ENCODE results near the gene MAP4K4. TPM values are rescaled to one million over a fixed set of nuclear protein-coding genes. Genes with fewer than 3 reads are reported as not detected.

MAP4K4 gene
- total and polyA plus RNA-seq, 2 experiments from 2014 or later, result 59.1 to 84.4 TPM

DNA sequence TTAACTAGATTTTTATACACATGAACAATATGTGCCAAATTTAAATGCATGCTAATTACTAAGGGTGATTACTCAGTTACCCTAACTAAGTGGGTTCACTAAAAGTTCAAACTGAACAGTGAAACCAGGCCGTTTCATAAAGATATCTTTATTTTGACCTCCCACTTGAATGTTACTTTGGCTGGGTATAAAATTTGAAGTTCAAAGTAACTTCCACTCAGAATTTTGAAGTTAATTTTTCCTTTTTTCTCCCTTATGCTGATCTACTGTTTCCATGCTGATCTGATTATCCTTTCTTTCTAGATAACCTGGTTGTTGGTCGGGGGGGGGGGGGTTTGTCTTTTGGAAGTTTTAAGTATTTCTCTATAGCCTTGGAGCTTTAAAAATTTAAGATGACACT, 25.5 kb upstream of the MAP4K4 start:
- Histone ChIP-seq H3K9me2 (replicated peaks; ENCODE audit: insufficient read depth) (no peaks in the 10 kb centered on the region), H3K9me3 (ENCODE audit: low read depth) (peaks cover 11% of the 10 kb centered on the region), H3K4me3 (no peak overlapping the region), H3K79me2 (no peaks in the 10 kb centered on the region), H3K4me1 (ENCODE audit: insufficient read depth) (no peaks in the 10 kb centered on the region), H3K4me2 (no peak overlapping the region), H2AFZ (no peak overlapping the region), H3K36me3 (replicated peaks; ENCODE audit: insufficient read depth, low read depth) (no peaks in the 10 kb centered on the region), H3K27ac (no peak overlapping the region), H3K27me3 (no peaks in the 10 kb centered on the region), H4K20me1 (ENCODE audit: insufficient read depth, poor library complexity, severe bottlenecking) (no peaks in the 10 kb centered on the region)
- no peak for DNase-seq (ENCODE audit: low spot score)
- TF ChIP-seq EZH2 (IDR thresholded peaks at IDR 0.05; ENCODE audit: borderline replicate concordance) (no peak), EZH2phosphoT487 (IDR thresholded peaks at IDR 0.05; ENCODE audit: low read depth, severe bottlenecking, unreplicated experiment) (no peak)
- TF ChIP-seq, protein P1, sequence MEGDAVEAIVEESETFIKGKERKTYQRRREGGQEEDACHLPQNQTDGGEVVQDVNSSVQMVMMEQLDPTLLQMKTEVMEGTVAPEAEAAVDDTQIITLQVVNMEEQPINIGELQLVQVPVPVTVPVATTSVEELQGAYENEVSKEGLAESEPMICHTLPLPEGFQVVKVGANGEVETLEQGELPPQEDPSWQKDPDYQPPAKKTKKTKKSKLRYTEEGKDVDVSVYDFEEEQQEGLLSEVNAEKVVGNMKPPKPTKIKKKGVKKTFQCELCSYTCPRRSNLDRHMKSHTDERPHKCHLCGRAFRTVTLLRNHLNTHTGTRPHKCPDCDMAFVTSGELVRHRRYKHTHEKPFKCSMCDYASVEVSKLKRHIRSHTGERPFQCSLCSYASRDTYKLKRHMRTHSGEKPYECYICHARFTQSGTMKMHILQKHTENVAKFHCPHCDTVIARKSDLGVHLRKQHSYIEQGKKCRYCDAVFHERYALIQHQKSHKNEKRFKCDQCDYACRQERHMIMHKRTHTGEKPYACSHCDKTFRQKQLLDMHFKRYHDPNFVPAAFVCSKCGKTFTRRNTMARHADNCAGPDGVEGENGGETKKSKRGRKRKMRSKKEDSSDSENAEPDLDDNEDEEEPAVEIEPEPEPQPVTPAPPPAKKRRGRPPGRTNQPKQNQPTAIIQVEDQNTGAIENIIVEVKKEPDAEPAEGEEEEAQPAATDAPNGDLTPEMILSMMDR (IDR thresholded peaks at IDR 0.05; ENCODE audit: poor library complexity), result no peak
- WGBS (ENCODE audit: low lambda C conversion rate, missing lambda C conversion rate), result 56% methylated on average over 2 of the region's 2 CpGs

DNA sequence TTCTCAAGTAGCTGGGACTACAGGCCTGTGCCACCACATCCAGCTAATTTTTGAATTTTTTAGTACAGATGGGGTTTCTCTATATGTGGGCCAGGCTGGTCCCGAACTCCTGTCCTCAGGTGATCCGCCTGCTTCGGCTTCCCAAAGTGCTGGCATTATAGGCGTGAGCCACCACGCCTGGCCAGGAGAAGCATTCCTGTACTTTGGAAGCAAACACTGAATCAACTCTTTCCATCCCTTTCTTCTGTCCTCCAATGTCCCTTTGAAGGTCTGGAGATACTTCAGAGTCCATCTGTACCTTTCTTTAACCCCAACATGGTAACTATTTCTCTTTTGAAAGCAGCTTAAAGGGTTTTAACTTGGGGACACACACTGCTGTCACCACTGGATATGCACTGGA, 23.6 kb upstream of the MAP4K4 start:
- Histone ChIP-seq H3K9me3 (ENCODE audit: low read depth) (peaks cover 11% of the 10 kb centered on the region), H3K79me2 (no peaks in the 10 kb centered on the region), H3K27me3 (no peaks in the 10 kb centered on the region), H3K36me3 (replicated peaks; ENCODE audit: insufficient read depth, low read depth) (no peaks in the 10 kb centered on the region), H4K20me1 (ENCODE audit: insufficient read depth, poor library complexity, severe bottlenecking) (no peaks in the 10 kb centered on the region), H3K27ac (no peak overlapping the region), H3K9me2 (replicated peaks; ENCODE audit: insufficient read depth) (no peaks in the 10 kb centered on the region), H2AFZ (no peak overlapping the region), H3K4me1 (ENCODE audit: insufficient read depth) (no peaks in the 10 kb centered on the region), H3K4me2 (no peak overlapping the region), H3K4me3 (no peak overlapping the region)
- WGBS (ENCODE audit: low lambda C conversion rate, missing lambda C conversion rate), result 96% methylated on average over 5 of the region's 5 CpGs
- no peak for DNase-seq (ENCODE audit: low spot score)
- TF ChIP-seq, protein P1 (IDR thresholded peaks at IDR 0.05; ENCODE audit: poor library complexity), result no peak
- TF ChIP-seq EZH2 (IDR thresholded peaks at IDR 0.05; ENCODE audit: borderline replicate concordance) (no peak), EZH2phosphoT487 (IDR thresholded peaks at IDR 0.05; ENCODE audit: low read depth, severe bottlenecking, unreplicated experiment) (no peak)

DNA sequence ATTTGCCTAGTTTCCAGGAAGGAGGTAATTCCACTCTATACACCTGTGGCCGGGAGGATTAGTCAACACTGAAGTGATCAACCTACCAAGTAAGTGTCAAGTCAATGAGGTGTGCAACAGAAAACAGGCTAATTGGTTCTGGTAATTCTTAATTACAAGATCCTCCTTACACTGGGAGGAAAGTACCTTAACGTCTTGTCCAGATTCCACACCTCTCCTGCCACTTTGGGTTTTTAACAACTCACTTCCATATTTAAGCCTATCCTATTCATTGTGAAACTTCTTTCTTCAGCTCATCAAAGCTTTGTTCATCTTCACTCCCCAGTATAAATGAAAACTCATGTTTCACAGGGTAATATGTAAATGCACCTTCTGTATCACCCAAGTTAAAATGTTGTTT, 22.0 kb upstream of the MAP4K4 start:
- Histone ChIP-seq H3K9me2 (replicated peaks; ENCODE audit: insufficient read depth) (no peaks in the 10 kb centered on the region), H2AFZ (no peak overlapping the region), H3K9me3 (ENCODE audit: low read depth) (peaks cover 11% of the 10 kb centered on the region), H3K27ac (no peak overlapping the region), H3K36me3 (replicated peaks; ENCODE audit: insufficient read depth, low read depth) (no peaks in the 10 kb centered on the region), H3K79me2 (no peaks in the 10 kb centered on the region), H3K4me2 (no peak overlapping the region), H3K4me1 (ENCODE audit: insufficient read depth) (no peaks in the 10 kb centered on the region), H3K4me3 (no peak overlapping the region), H4K20me1 (ENCODE audit: insufficient read depth, poor library complexity, severe bottlenecking) (no peaks in the 10 kb centered on the region), H3K27me3 (no peaks in the 10 kb centered on the region)
- 90% methylated on average over 2 of the region's 2 CpGs for WGBS (ENCODE audit: low lambda C conversion rate, missing lambda C conversion rate)
- TF ChIP-seq, protein P1 (IDR thresholded peaks at IDR 0.05; ENCODE audit: poor library complexity), result no peak
- no peak for TF ChIP-seq EZH2 (IDR thresholded peaks at IDR 0.05; ENCODE audit: borderline replicate concordance)
- TF ChIP-seq EZH2phosphoT487 (IDR thresholded peaks at IDR 0.05; ENCODE audit: low read depth, severe bottlenecking, unreplicated experiment), result no peak
- DNase-seq (ENCODE audit: low spot score), result no peak

DNA sequence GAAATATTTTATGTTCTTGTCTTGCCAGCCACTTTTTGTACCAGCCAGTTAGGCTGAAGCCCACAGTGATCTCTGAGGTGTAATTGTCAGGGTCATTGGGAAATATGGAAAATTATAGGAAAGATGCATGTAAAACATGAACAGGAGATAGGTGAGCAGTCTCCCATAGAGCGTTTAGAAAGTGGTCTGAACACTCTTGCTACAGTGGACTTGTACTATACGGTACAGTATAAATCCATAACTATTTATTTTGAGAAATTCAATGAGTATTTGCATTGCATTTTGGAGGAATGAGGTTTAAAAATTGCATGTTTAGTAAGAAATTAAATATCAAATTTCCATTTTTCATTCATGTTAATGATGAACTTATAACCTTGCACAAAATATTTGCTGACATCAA, 20.8 kb upstream of the MAP4K4 start:
- TF ChIP-seq EZH2 (IDR thresholded peaks at IDR 0.05; ENCODE audit: borderline replicate concordance) (no peak), EZH2phosphoT487 (IDR thresholded peaks at IDR 0.05; ENCODE audit: low read depth, severe bottlenecking, unreplicated experiment) (no peak)
- TF ChIP-seq, protein P1 (IDR thresholded peaks at IDR 0.05; ENCODE audit: poor library complexity), result no peak

More for the DNA sequence above, 20.8 kb upstream of the MAP4K4 start:
- 96% methylated on average over 2 of the region's 2 CpGs for WGBS (ENCODE audit: low lambda C conversion rate, missing lambda C conversion rate)
- Histone ChIP-seq H4K20me1 (ENCODE audit: insufficient read depth, poor library complexity, severe bottlenecking) (no peaks in the 10 kb centered on the region), H3K4me3 (no peak overlapping the region), H2AFZ (no peak overlapping the region), H3K9me3 (ENCODE audit: low read depth) (peaks cover 10% of the 10 kb centered on the region), H3K4me2 (no peak overlapping the region), H3K4me1 (ENCODE audit: insufficient read depth) (no peaks in the 10 kb centered on the region), H3K27me3 (no peaks in the 10 kb centered on the region), H3K36me3 (replicated peaks; ENCODE audit: insufficient read depth, low read depth) (no peaks in the 10 kb centered on the region), H3K79me2 (no peaks in the 10 kb centered on the region), H3K27ac (no peak overlapping the region), H3K9me2 (replicated peaks; ENCODE audit: insufficient read depth) (no peaks in the 10 kb centered on the region)
- no peak for DNase-seq (ENCODE audit: low spot score)
